BJ (cell line): Measurements from ENCODE around the gene MUC16. TPM values are rescaled to one million over a fixed set of nuclear protein-coding genes. Genes with fewer than 3 reads are reported as not detected.

ENCODE experiments used
- CTCF ChIA-PET: fragments of 350-600 bp; formaldehyde crosslinking; extraction: SDS; loops from one replicate; lab custom pipeline; 2021; ENCODE audit warnings: antibody characterized with exemption, inconsistent platforms; lab: Yijun Ruan, JAX
- POLR2A ChIA-PET: fragments of 300-600 bp; sonication (Branson Sonifier 250); formaldehyde crosslinking; extraction: SDS; loops from one replicate; lab custom pipeline; 2021; ENCODE audit warnings: antibody characterized with exemption; lab: Charles Lee
- DNase-seq: peaks from one replicate; pipeline ENCODE4 v3.0.0-alpha.2; 2011; ENCODE audit warnings: low read depth
- H3K27me3 ChIP-seq: 2 replicates; pipeline ENCODE4 v1.6.0; 2011; ENCODE audit warnings: low read length; ENCODE audit not compliant: control insufficient read depth, insufficient read depth
- H3K36me3 ChIP-seq: 2 replicates; pipeline ENCODE4 v1.5.1; 2011; ENCODE audit warnings: low read length; ENCODE audit not compliant: control insufficient read depth, insufficient read depth
- H3K4me3 ChIP-seq: 2 replicates; pipeline ENCODE4 v1.5.1; 2011; ENCODE audit warnings: low read depth, mild to moderate bottlenecking, control low read depth, low read length
- polyA plus RNA-seq: library from polyadenylated mRNA; depleted of rRNA; stranded (reverse); fragments of >200 nt; gene quantifications from 2 replicates; pipeline ENCODE4 v1.2.3, GENCODE V29; 2011
- TF ChIP-seq, protein P1 (sequence below): IDR thresholded peaks from 2 replicates; pipeline ENCODE4 v1.5.1; 2011; ENCODE audit warnings: low read depth, mild to moderate bottlenecking, control low read depth, inconsistent platforms, low read length, moderate library complexity; ENCODE audit not compliant: insufficient read depth

MUC16 gene
- polyA plus RNA-seq, 1 experiment, result not detected

DNA sequence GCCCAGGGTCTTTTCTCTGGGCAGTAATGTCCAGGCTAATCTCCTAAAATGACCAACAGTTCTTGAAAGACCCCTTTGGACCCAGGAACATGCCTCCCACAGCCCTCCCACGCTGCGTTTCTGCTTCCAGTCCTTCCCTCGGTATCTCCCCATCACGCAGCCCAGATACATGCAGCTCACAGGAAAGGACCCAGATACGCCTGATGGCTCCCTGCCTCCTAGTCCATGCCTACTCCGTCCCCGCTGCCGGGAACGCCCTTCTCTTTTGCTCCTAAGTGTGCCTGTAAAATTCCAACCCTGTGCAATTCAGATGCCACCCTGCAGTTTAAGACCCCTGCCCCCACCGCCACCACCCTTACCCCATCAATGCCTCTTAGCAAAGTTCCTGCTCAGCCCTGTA, 778 bp downstream of the MUC16 start:
- Histone ChIP-seq H3K27me3 (no peaks in the 10 kb centered on the region), H3K4me3 (no peak overlapping the region), H3K36me3 (no peaks in the 10 kb centered on the region)
- CTCF ChIA-PET, result no interaction called here
- no peak for DNase-seq
- POLR2A ChIA-PET, result no interaction called here
- TF ChIP-seq, protein P1, sequence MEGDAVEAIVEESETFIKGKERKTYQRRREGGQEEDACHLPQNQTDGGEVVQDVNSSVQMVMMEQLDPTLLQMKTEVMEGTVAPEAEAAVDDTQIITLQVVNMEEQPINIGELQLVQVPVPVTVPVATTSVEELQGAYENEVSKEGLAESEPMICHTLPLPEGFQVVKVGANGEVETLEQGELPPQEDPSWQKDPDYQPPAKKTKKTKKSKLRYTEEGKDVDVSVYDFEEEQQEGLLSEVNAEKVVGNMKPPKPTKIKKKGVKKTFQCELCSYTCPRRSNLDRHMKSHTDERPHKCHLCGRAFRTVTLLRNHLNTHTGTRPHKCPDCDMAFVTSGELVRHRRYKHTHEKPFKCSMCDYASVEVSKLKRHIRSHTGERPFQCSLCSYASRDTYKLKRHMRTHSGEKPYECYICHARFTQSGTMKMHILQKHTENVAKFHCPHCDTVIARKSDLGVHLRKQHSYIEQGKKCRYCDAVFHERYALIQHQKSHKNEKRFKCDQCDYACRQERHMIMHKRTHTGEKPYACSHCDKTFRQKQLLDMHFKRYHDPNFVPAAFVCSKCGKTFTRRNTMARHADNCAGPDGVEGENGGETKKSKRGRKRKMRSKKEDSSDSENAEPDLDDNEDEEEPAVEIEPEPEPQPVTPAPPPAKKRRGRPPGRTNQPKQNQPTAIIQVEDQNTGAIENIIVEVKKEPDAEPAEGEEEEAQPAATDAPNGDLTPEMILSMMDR, result no peak

DNA sequence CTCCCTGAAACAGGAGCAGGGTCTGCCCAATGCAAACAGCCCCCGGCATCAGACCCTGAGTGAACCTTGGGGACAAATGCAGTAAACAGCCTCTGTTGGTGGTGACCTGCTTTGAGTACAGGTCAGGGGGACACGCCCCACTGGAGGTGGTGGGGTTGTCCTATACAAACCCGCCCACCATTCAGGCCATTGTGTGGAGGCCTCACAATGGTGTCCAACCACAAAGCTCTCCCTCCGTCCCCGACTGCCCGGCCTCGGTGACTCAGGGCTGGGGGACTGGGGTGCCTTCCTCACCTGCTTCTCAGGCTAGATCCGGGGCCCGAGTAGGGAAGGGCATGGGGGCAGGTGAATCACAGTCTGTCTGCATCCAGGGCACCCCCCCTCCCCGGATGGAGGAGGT, 1.5 kb downstream of the MUC16 start:
- DNase-seq, result no peak
- ChIA-PET POLR2A (no interaction called here), CTCF (no interaction called here)
- Histone ChIP-seq H3K27me3 (no peaks in the 10 kb centered on the region), H3K36me3 (no peaks in the 10 kb centered on the region), H3K4me3 (no peak overlapping the region)
- TF ChIP-seq, protein P1, result no peak

DNA sequence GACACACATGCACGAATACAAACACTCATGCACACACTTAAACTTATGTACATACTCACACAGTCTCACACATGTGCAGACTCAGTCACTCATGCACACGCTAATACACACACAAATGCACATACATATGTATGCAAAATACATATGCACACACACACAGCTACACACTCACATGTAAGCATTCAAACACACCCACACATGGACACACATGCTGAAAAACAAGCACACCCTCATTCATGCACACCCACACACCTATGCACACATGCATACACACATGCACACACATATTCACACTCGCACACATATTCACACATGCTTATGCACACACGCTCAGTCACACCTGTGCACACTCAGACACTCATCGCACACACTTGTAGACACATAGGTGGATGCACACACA, 9.3 kb downstream of the MUC16 start:
- DNase-seq, result no peak
- H3K36me3 ChIP-seq, result no peaks in the 10 kb centered on the region
- ChIA-PET CTCF (no interaction called here), POLR2A (no interaction called here)
- no peaks in the 10 kb centered on the region for H3K27me3 ChIP-seq
- TF ChIP-seq, protein P1, result no peak
- no peak overlapping the region for H3K4me3 ChIP-seq

DNA sequence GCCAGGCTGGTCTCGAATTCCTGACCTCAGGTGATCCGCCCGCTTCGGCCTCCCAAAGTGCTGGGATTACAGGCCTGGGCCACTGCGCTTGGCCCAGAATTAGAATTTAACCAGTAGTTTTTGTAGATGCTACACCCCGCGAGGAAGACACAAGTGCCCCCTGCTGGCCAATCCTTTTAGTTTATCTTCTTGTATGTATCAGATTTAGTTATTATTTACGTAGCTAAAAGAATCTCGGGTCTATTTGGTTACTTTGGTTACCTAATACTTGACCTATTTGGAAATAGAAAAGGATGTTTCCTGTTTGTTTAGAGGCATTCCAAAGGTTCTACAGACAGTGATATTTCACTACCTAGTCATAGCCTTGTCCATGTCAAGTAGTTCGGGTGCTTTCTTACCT, 22.0 kb downstream of the MUC16 start:
- DNase-seq, result no peak
- Histone ChIP-seq H3K36me3 (no peaks in the 10 kb centered on the region), H3K4me3 (no peak overlapping the region), H3K27me3 (no peaks in the 10 kb centered on the region)
- TF ChIP-seq, protein P1, result no peak
- POLR2A ChIA-PET, result no interaction called here
- CTCF ChIA-PET, result no interaction called here

DNA sequence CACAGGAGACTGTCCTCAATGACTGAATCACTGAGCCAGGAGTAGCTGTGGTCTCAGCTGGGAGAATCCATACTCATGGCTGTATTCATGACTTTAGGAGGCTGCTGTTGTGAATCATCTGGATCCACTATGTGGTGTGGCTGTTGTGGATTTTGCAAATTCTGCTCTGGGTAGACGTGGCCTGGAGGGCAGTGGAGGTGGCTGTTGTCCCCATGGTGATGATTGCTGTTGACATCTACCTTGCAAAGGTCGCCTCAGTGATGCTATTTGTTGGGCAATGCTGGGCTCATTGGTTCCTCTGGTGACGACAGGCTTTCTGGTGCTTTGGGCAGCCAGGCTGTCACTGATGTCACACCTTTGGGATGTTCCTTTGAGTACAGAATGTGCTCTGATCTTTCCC, 23.9 kb downstream of the MUC16 start:
- CTCF ChIA-PET, result no interaction called here
- DNase-seq, result no peak
- TF ChIP-seq, protein P1, result no peak
- Histone ChIP-seq H3K4me3 (no peak overlapping the region), H3K27me3 (no peaks in the 10 kb centered on the region), H3K36me3 (no peaks in the 10 kb centered on the region)
- POLR2A ChIA-PET, result no interaction called here
